GM12865 (cell line): Measurements from ENCODE around the gene FMC1.
A peak's percentile ranks its signal among the peaks of the same experiment; 100 is the strongest.

Experiments used
- DNase-seq: peaks from one replicate; pipeline ENCODE4 v3.0.0; 2010; ENCODE audit warnings: low read depth
- H3K4me3 ChIP-seq: 2 replicates; pipeline ENCODE4 v1.5.1; 2011; ENCODE audit warnings: mild to moderate bottlenecking, low read depth, low read length, control low read depth
- CTCF ChIP-seq: IDR thresholded peaks from 2 replicates; pipeline ENCODE4 v1.5.1; 2011; ENCODE audit warnings: low read length, control low read depth, low read depth, inconsistent platforms; ENCODE audit not compliant: insufficient read depth; ENCODE audit errors: missing control alignments

FMC1 gene

GRCh38 chr7:139341058-139341775, at the start of gene FMC1:
Gene FMC1 (plus strand): TSS chr7:139341337. CDS start chr7:139341385, 48 bp downstream.
- peak; percentile 9 for TF ChIP-seq CTCF
- DNase-seq = peak; percentile 97
- H3K4me3 ChIP-seq = peak within 1 kb of the TSS; percentile 90

- H3K4me3 ChIP-seq = no peak overlapping the region
- TF ChIP-seq CTCF = no peak
- no peak for DNase-seq
Measured at GRCh38 chr7:139292821-139293220, 48.3 kb upstream of the FMC1 start.

- DNase-seq = no peak
- TF ChIP-seq CTCF = no peak
- H3K4me3 ChIP-seq = no peak overlapping the region
Measured at GRCh38 chr7:139293534-139293933, 47.6 kb upstream of the FMC1 start.

GRCh38 chr7:139294241-139294640, 46.9 kb upstream of the FMC1 start:
- no peak for TF ChIP-seq CTCF
- no peak for DNase-seq
- H3K4me3 ChIP-seq = no peak overlapping the region

GRCh38 chr7:139294951-139295575, 46.1 kb upstream of the FMC1 start:
- no peak overlapping the region for H3K4me3 ChIP-seq
- TF ChIP-seq CTCF = no peak
- no peak for DNase-seq

- no peak for DNase-seq
- TF ChIP-seq CTCF = no peak
- H3K4me3 ChIP-seq = no peak overlapping the region
Measured at GRCh38 chr7:139297795-139298194, 43.3 kb upstream of the FMC1 start.
